Osteoblast (primary cell): Measurements from ENCODE around the gene MANEAL. TPM values are rescaled to one million over a fixed set of nuclear protein-coding genes. Genes with fewer than 3 reads are reported as not detected.
"Not testable (repeated sequence)": the region's sequence is repeated elsewhere in the genome, so short reads cannot be mapped to it uniquely, and the experiment has no call there.

ENCODE experiments used
- DNase-seq: peaks from one replicate; pipeline ENCODE4 v3.0.0; 2011; ENCODE audit warnings: low spot score, mixed read lengths; ENCODE audit not compliant: insufficient read length; ENCODE audit errors: missing footprints
- H2AFZ ChIP-seq: 2 replicates; pipeline ENCODE4 v1.6.0; 2011; ENCODE audit warnings: mild to moderate bottlenecking, low read length
- H3K27ac ChIP-seq: 2 replicates; pipeline ENCODE4 v1.5.1; 2011; ENCODE audit warnings: mild to moderate bottlenecking, low read depth, low read length, moderate library complexity
- H3K27me3 ChIP-seq: 2 replicates; pipeline ENCODE4 v1.6.0; 2012; ENCODE audit warnings: mild to moderate bottlenecking, control low read depth, inconsistent platforms, low read length, moderate library complexity; ENCODE audit not compliant: insufficient read depth
- H3K36me3 ChIP-seq: 2 replicates; pipeline ENCODE4 v1.5.1; 2011; ENCODE audit warnings: mild to moderate bottlenecking, low read length, control low read depth, moderate library complexity; ENCODE audit not compliant: insufficient read depth
- H3K4me1 ChIP-seq: 2 replicates; pipeline ENCODE4 v1.5.1; 2011; ENCODE audit warnings: mild to moderate bottlenecking, low read length, control low read depth, moderate library complexity; ENCODE audit not compliant: insufficient read depth
- H3K4me2 ChIP-seq: 2 replicates; pipeline ENCODE4 v1.6.0; 2011; ENCODE audit warnings: mild to moderate bottlenecking, low read length; ENCODE audit not compliant: insufficient read depth
- H3K4me3 ChIP-seq: fragments of 200-600 bp; sonication (generic); 3 replicates; pipeline ENCODE4 v1.5.1; 2012; ENCODE audit warnings: mild to moderate bottlenecking, low read length, inconsistent platforms; ENCODE audit not compliant: insufficient read depth
- H3K79me2 ChIP-seq: 2 replicates; pipeline ENCODE4 v1.6.0; 2012; ENCODE audit warnings: mild to moderate bottlenecking, low read length, control low read depth, inconsistent platforms; ENCODE audit not compliant: insufficient read depth
- H3K9me3 ChIP-seq: 2 replicates; pipeline ENCODE4 v1.5.1; 2011; ENCODE audit warnings: low read depth, low read length, control low read depth
- H4K20me1 ChIP-seq: 2 replicates; pipeline ENCODE4 v1.6.0; 2012; ENCODE audit warnings: mild to moderate bottlenecking, low read length, control low read depth; ENCODE audit not compliant: insufficient read depth
- CTCF ChIP-seq: IDR thresholded peaks from 2 replicates; pipeline ENCODE4 v1.5.1; 2011; ENCODE audit warnings: mild to moderate bottlenecking, low read depth, low read length, moderate library complexity; ENCODE audit errors: extremely low read depth
- total RNA-seq: library from RNA; depleted of rRNA; stranded (reverse); fragments of >200 nt; gene quantifications from 2 replicates; pipeline ENCODE4 v1.2.3, GENCODE V29; 2012

Gene MANEAL
- total RNA-seq, 1 donor, result 0.36 TPM

GRCh38 chr1:37767488-37767887 is 26.2 kb upstream of the MANEAL start:
- H3K4me2 ChIP-seq, result no peak overlapping the region
- H3K36me3 ChIP-seq, result no peaks in the 10 kb centered on the region
- DNase-seq, result no peak
- H3K4me3 ChIP-seq, result no peak overlapping the region
- H3K4me1 ChIP-seq, result no peaks in the 10 kb centered on the region
- H3K27me3 ChIP-seq, result peaks cover 42% of the 10 kb centered on the region
- H3K27ac ChIP-seq, result no peak overlapping the region
- H4K20me1 ChIP-seq, result no peaks in the 10 kb centered on the region
- no peak overlapping the region for H2AFZ ChIP-seq
- H3K9me3 ChIP-seq, result no peaks in the 10 kb centered on the region
- H3K79me2 ChIP-seq, result no peaks in the 10 kb centered on the region
- TF ChIP-seq CTCF, result no peak

GRCh38 chr1:37771440-37771839 is 22.2 kb upstream of the MANEAL start:
- H3K4me1 ChIP-seq, H3K4me3 ChIP-seq: not testable (repeated sequence)

GRCh38 chr1:37776946-37777516 is 16.6 kb upstream of the MANEAL start:
- H4K20me1 ChIP-seq, result no peaks in the 10 kb centered on the region
- TF ChIP-seq CTCF, result no peak
- DNase-seq, result no peak
- no peak overlapping the region for H3K27ac ChIP-seq
- no peaks in the 10 kb centered on the region for H3K27me3 ChIP-seq
- no peaks in the 10 kb centered on the region for H3K9me3 ChIP-seq
- no peaks in the 10 kb centered on the region for H3K36me3 ChIP-seq
- H3K4me3 ChIP-seq, result no peak overlapping the region
- no peak overlapping the region for H2AFZ ChIP-seq
- no peak overlapping the region for H3K4me2 ChIP-seq
- H3K4me1 ChIP-seq, result no peaks in the 10 kb centered on the region
- H3K79me2 ChIP-seq, result no peaks in the 10 kb centered on the region

More at GRCh38 chr1:37771440-37771839, 22.2 kb upstream of the MANEAL start:
- DNase-seq, H2AFZ ChIP-seq, H3K79me2 ChIP-seq, H3K9me3 ChIP-seq, H4K20me1 ChIP-seq, H3K36me3 ChIP-seq, H3K4me2 ChIP-seq, H3K27ac ChIP-seq: not testable (repeated sequence)
- peaks cover 20% of the 10 kb centered on the region for H3K27me3 ChIP-seq

- H3K36me3 ChIP-seq, result no peaks in the 10 kb centered on the region
- no peak for TF ChIP-seq CTCF
Observed at GRCh38 chr1:37778654-37779053, 15.0 kb upstream of the MANEAL start.

More at GRCh38 chr1:37778654-37779053, 15.0 kb upstream of the MANEAL start:
- H3K27ac ChIP-seq, result no peak overlapping the region
- H3K9me3 ChIP-seq, result no peaks in the 10 kb centered on the region
- no peak overlapping the region for H2AFZ ChIP-seq
- H3K27me3 ChIP-seq, result no peaks in the 10 kb centered on the region
- DNase-seq, result no peak
- H3K4me3 ChIP-seq, result no peak overlapping the region
- H3K4me2 ChIP-seq, result no peak overlapping the region
- no peaks in the 10 kb centered on the region for H4K20me1 ChIP-seq
- no peaks in the 10 kb centered on the region for H3K4me1 ChIP-seq
- H3K79me2 ChIP-seq, result no peaks in the 10 kb centered on the region
